Measurements from ENCODE around the gene PCDH18.
"Not testable (repeated sequence)": the region's sequence is repeated elsewhere in the genome, so short reads cannot be mapped to it uniquely, and the experiment has no call there.

Gene PCDH18

GRCh38 chr4:137531986-137532868, at the start of gene PCDH18:
TSS of gene PCDH18 (minus strand) at chr4:137532494. CDS start at chr4:137532088, 406 bp downstream.
- DNase-seq: peak; percentile 97

GRCh38 chr4:137576446-137576845, 44.2 kb upstream of the PCDH18 start:
- DNase-seq: no peak

GRCh38 chr4:137572647-137573046, 40.4 kb upstream of the PCDH18 start:
- no peak for DNase-seq

GRCh38 chr4:137572163-137572562, 39.9 kb upstream of the PCDH18 start:
- no peak for DNase-seq

- no peak for DNase-seq
Measured at GRCh38 chr4:137559801-137560200, 27.5 kb upstream of the PCDH18 start.

GRCh38 chr4:137558951-137559350, 26.7 kb upstream of the PCDH18 start:
- DNase-seq: no peak

GRCh38 chr4:137545461-137545861, 13.2 kb upstream of the PCDH18 start:
- peak; percentile 57 for DNase-seq

- no peak for DNase-seq
Measured at GRCh38 chr4:137543648-137544047, 11.4 kb upstream of the PCDH18 start.

- DNase-seq: peak; percentile 59
Measured at GRCh38 chr4:137543198-137543597, 10.9 kb upstream of the PCDH18 start.

GRCh38 chr4:137541876-137542646, 9.8 kb upstream of the PCDH18 start:
- no peak for DNase-seq

GRCh38 chr4:137541181-137541580, 8.9 kb upstream of the PCDH18 start:
- no peak for DNase-seq

GRCh38 chr4:137540356-137540755, 8.1 kb upstream of the PCDH18 start:
- no peak for DNase-seq

GRCh38 chr4:137538526-137538925, 6.2 kb upstream of the PCDH18 start:
- DNase-seq: no peak

- not testable (repeated sequence) for DNase-seq
Measured at GRCh38 chr4:137537807-137538206, 5.5 kb upstream of the PCDH18 start.

- no peak for DNase-seq
Measured at GRCh38 chr4:137536789-137537561, 4.7 kb upstream of the PCDH18 start.

- DNase-seq: no peak
Measured at GRCh38 chr4:137535718-137536117, 3.4 kb upstream of the PCDH18 start.

GRCh38 chr4:137534516-137534915, 2.2 kb upstream of the PCDH18 start:
- no peak for DNase-seq

GRCh38 chr4:137533855-137534254, 1.6 kb upstream of the PCDH18 start:
- no peak for DNase-seq

- no peak for DNase-seq
Measured at GRCh38 chr4:137532869-137533236, 559 bp upstream of the PCDH18 start.

GRCh38 chr4:137531168-137531985, 917 bp downstream of the PCDH18 start:
- no peak for DNase-seq

GRCh38 chr4:137530176-137530575, 2.1 kb downstream of the PCDH18 start:
- DNase-seq: no peak

GRCh38 chr4:137529432-137529831, 2.9 kb downstream of the PCDH18 start:
- DNase-seq: no peak
